Dermis microvascular lymphatic vessel endothelial cell (primary cell): ENCODE measurements around the gene CCL2. TPM values are rescaled to one million over a fixed set of nuclear protein-coding genes. Genes with fewer than 3 reads are reported as not detected.

Experiments
- total RNA-seq: library from RNA; depleted of rRNA; stranded (reverse); fragments of >200 nt; gene quantifications from 2 replicates; pipeline ENCODE4 v1.2.1, GENCODE V29; 2014

Gene CCL2
- total RNA-seq, 1 donor from 2014 or later = 67.7 TPM

Other genes with a start within 250 kb of the CCL2 start
- 0.13 and 0.25 TPM in 2 replicates for gene CCL7, start 14.9 kb downstream of the CCL2 start, total RNA-seq
- gene CCL11, start 30.5 kb downstream of the CCL2 start, total RNA-seq = not detected in 2 replicates
- gene CCL8, start 64.2 kb downstream of the CCL2 start, total RNA-seq = 0.13 TPM in 2 replicates
- not detected in 2 replicates for gene CCL13, start 101.2 kb downstream of the CCL2 start, total RNA-seq
- gene CCL1, start 107.9 kb downstream of the CCL2 start, total RNA-seq = not detected in 2 replicates